Lung microvascular endothelial cell (primary cell): ENCODE data around the gene PLEKHH3. TPM values are rescaled to one million over a fixed set of nuclear protein-coding genes. Genes with fewer than 3 reads are reported as not detected.

ENCODE experiments used
- DNase-seq, 2 donors: peaks; one replicate each; pipeline versions ENCODE4 v3.0.0 to v3.0.0-alpha.2; 2010; ENCODE audit warnings: low read depth in 2 of 2
- total RNA-seq: library from RNA; depleted of rRNA; stranded (reverse); fragments of >200 nt; gene quantifications from 2 replicates; pipeline ENCODE4 v1.2.1, GENCODE V29; 2014

Gene PLEKHH3
- total RNA-seq = 10.2 and 11.9 TPM in 2 replicates

- DNase-seq = no peak
These were observed at the start of gene PLEKHH3 for GRCh38 chr17:42676424-42677011. PLEKHH3 (minus strand) TSS chr17:42676994; CDS start chr17:42676563, 431 bp downstream.

- DNase-seq = no peak
These were observed 48.3 kb upstream of the PLEKHH3 start for GRCh38 chr17:42725143-42725542.

- DNase-seq = no peak
These were observed 46.8 kb upstream of the PLEKHH3 start for GRCh38 chr17:42723636-42724035.

- peak; percentile 83 to 90 for DNase-seq
These were observed 44.3 kb upstream of the PLEKHH3 start for GRCh38 chr17:42720996-42721583.

- DNase-seq = no peak
These were observed 32.8 kb upstream of the PLEKHH3 start for GRCh38 chr17:42709561-42709960.

GRCh38 chr17:42708588-42708987, 31.8 kb upstream of the PLEKHH3 start:
- no peak for DNase-seq

- DNase-seq = no peak
These were observed 29.9 kb upstream of the PLEKHH3 start for GRCh38 chr17:42706732-42707131.

- no peak for DNase-seq
These were observed 28.2 kb upstream of the PLEKHH3 start for GRCh38 chr17:42704837-42705494.

- DNase-seq = no peak
These were observed 27.7 kb upstream of the PLEKHH3 start for GRCh38 chr17:42704490-42704836.

- no peak for DNase-seq
These were observed 25.7 kb upstream of the PLEKHH3 start for GRCh38 chr17:42702446-42702845.

GRCh38 chr17:42700586-42701289, 23.9 kb upstream of the PLEKHH3 start:
- no peak for DNase-seq

GRCh38 chr17:42699415-42699740, 22.6 kb upstream of the PLEKHH3 start:
- no peak for DNase-seq

- DNase-seq = peak in 1 of 2 donors; percentile 29
These were observed 22.1 kb upstream of the PLEKHH3 start for GRCh38 chr17:42698736-42699414.

GRCh38 chr17:42697108-42697811, 20.5 kb upstream of the PLEKHH3 start:
- no peak for DNase-seq

- no peak for DNase-seq
These were observed 18.7 kb upstream of the PLEKHH3 start for GRCh38 chr17:42695500-42695899.

- DNase-seq = no peak
These were observed 17.7 kb upstream of the PLEKHH3 start for GRCh38 chr17:42694524-42694923.

GRCh38 chr17:42692489-42692888, 15.7 kb upstream of the PLEKHH3 start:
- no peak for DNase-seq

GRCh38 chr17:42691021-42691545, 14.3 kb upstream of the PLEKHH3 start:
- DNase-seq = no peak

GRCh38 chr17:42690596-42690995, 13.8 kb upstream of the PLEKHH3 start:
- DNase-seq = no peak

GRCh38 chr17:42687707-42688320, 11.0 kb upstream of the PLEKHH3 start:
- no peak for DNase-seq
